Ishikawa (cell line): ENCODE data around the gene C4orf33.

Experiments used
- CEBPB ChIP-seq: IDR thresholded peaks from 2 replicates; pipeline ENCODE4 v1.6.1; 2012
- CREB1 ChIP-seq: IDR thresholded peaks from 2 replicates; pipeline ENCODE4 v1.6.1; 2012; ENCODE audit warnings: low read depth
- EGR1 ChIP-seq: IDR thresholded peaks from 2 replicates; pipeline ENCODE4 v1.6.1; 2012
- EP300 ChIP-seq: IDR thresholded peaks from 2 replicates; pipeline ENCODE4 v1.6.1; 2012; ENCODE audit warnings: borderline replicate concordance
- FOXM1 ChIP-seq: IDR thresholded peaks from 2 replicates; pipeline ENCODE4 v1.6.1; 2012; ENCODE audit warnings: low read depth, borderline replicate concordance
- MAX ChIP-seq: IDR thresholded peaks from 2 replicates; pipeline ENCODE4 v1.6.1; 2012
- NFIC ChIP-seq: IDR thresholded peaks from 2 replicates; pipeline ENCODE4 v1.6.1; 2012
- RAD21 ChIP-seq: IDR thresholded peaks from 2 replicates; pipeline ENCODE4 v1.6.1; 2012; ENCODE audit warnings: low read depth
- REST ChIP-seq: IDR thresholded peaks from 2 replicates; pipeline ENCODE4 v1.6.1; 2012; ENCODE audit warnings: low read depth, mild to moderate bottlenecking
- TAF1 ChIP-seq: IDR thresholded peaks from 2 replicates; pipeline ENCODE4 v1.6.1; 2012; ENCODE audit warnings: low read depth, mild to moderate bottlenecking
- TCF12 ChIP-seq: IDR thresholded peaks from 2 replicates; pipeline ENCODE4 v1.6.1; 2012; ENCODE audit warnings: low read depth
- TEAD4 ChIP-seq: IDR thresholded peaks from 2 replicates; pipeline ENCODE4 v1.6.1; 2012
- USF1 ChIP-seq: IDR thresholded peaks from 2 replicates; pipeline ENCODE4 v1.6.1; 2012
- YY1 ChIP-seq: IDR thresholded peaks from 2 replicates; pipeline ENCODE4 v1.6.1; 2012; ENCODE audit warnings: low read depth
- ZBTB7A ChIP-seq: IDR thresholded peaks from 2 replicates; pipeline ENCODE4 v1.6.1; 2012; ENCODE audit warnings: low read depth

Gene C4orf33

GRCh38 chr4:129111919-129112318, 16.0 kb downstream of the C4orf33 start:
- TF ChIP-seq TAF1 (no peak), TCF12 (no peak), CREB1 (no peak), MAX (no peak), ZBTB7A (no peak), YY1 (no peak), FOXM1 (no peak), CEBPB (no peak), NFIC (no peak)

- TF ChIP-seq CEBPB (no peak), TEAD4 (no peak), TCF12 (no peak), USF1 (no peak), ZBTB7A (no peak), NFIC (no peak), EGR1 (no peak), EP300 (no peak), TAF1 (no peak), MAX (no peak), YY1 (no peak), FOXM1 (no peak), CREB1 (no peak), RAD21 (no peak), REST (no peak)
These were observed 17.5 kb downstream of the C4orf33 start for GRCh38 chr4:129113434-129113833.

DNA sequence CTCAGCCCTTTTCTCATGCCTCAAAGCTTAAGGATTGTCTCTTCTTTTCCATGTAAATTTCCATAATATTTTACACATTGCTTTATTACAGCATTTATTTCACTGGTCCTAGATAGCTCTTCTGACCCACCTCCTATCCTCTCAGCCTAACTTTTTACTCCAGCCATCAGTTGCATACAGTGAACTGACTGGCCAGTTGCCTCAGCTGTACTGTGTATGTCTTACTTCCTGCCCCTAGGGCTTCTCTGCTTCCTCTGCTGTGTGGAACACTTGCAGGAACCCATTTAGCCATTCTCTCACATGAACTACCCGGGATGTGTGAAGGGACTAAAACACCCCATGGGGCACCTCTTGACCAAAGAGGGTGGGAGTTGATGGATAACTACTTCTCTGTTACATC, 18.0 kb downstream of the C4orf33 start:
- no peak for TF ChIP-seq ZBTB7A
- no peak for TF ChIP-seq EP300
- no peak for TF ChIP-seq TCF12
- TF ChIP-seq MAX: no peak
- TF ChIP-seq FOXM1: no peak
- no peak for TF ChIP-seq YY1
- TF ChIP-seq USF1: no peak
- TF ChIP-seq RAD21: no peak
- no peak for TF ChIP-seq REST
- no peak for TF ChIP-seq NFIC
- TF ChIP-seq CEBPB: no peak
- no peak for TF ChIP-seq TEAD4
- no peak for TF ChIP-seq CREB1
- TF ChIP-seq EGR1: no peak
- TF ChIP-seq TAF1: no peak

- no peak for TF ChIP-seq TEAD4
- no peak for TF ChIP-seq USF1
- no peak for TF ChIP-seq RAD21
- no peak for TF ChIP-seq CREB1
- no peak for TF ChIP-seq TCF12
- no peak for TF ChIP-seq CEBPB
- TF ChIP-seq REST: no peak
- TF ChIP-seq EP300: no peak
- no peak for TF ChIP-seq TAF1
- no peak for TF ChIP-seq EGR1
- no peak for TF ChIP-seq MAX
- TF ChIP-seq NFIC: no peak
- TF ChIP-seq ZBTB7A: no peak
- TF ChIP-seq YY1: no peak
These were observed 21.8 kb downstream of the C4orf33 start for GRCh38 chr4:129117705-129118104.
